HG02870 (cell line): Measurements from ENCODE around the gene CST7.
"Not testable (repeated sequence)": the region's sequence is repeated elsewhere in the genome, so short reads cannot be mapped to it uniquely, and the experiment has no call there.

Experiments
- ATAC-seq: cut with Tn5 transposase; IDR thresholded peaks from one replicate; pipeline ENCODE4 v1.9.1; 2021; ENCODE audit warnings: mild to moderate bottlenecking, moderate library complexity; ENCODE audit not compliant: unreplicated experiment

The CST7 gene

GRCh38 chr20:24999568-24999967 lies 50.5 kb downstream of the CST7 start:
- ATAC-seq = no peak

DNA sequence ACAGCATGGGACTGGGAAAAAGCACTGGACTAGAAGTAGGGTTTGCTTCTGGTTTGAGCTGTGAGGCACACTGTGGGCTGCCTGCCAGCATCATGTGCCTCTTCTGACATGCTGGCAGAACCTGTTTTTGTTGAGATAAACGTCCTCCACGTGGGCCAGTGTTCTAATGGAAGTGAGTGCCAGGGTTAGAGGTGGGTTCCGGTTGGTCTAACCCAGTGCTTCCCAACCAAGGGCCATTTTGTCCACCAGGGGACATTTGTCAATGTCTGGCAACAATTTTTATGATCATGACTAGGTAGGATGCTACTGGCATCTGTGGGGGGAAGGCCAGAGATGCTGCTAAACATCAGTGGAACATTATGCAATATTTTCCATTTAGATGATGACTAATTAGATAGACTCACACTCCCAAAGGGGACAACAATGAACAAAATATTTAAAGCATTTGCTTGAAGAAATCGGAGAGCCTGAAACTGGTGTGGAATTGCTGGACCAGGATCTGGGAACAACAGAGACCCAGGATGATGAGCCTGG lies 51.3 kb downstream of the CST7 start:
- ATAC-seq = no peak

GRCh38 chr20:25001323-25001722 lies 52.3 kb downstream of the CST7 start:
- ATAC-seq = not testable (repeated sequence)

- ATAC-seq = no peak
Observed at GRCh38 chr20:25003002-25003401, 53.9 kb downstream of the CST7 start.

DNA sequence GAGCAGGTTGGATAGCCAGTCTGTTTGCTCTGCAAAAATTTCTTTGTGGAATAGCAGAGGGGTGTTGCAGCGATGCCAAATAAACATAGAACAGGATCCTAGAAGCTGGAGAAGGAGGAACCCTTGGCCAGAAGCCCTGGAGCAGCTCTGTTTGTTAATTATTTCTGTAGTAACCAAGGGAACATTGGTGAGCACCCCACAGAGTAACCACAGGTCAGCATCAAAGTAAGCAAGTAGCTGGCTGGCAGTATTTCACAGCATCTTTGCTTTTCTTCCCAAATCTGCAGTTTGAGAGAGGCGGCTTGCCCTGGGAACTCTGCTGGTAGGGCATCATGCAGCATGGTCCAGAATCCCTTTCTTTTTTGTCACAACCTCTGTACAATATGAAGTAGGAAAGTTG lies 56.2 kb downstream of the CST7 start:
- no peak for ATAC-seq

- no peak for ATAC-seq
Observed at GRCh38 chr20:25005661-25006060, 56.6 kb downstream of the CST7 start.

DNA sequence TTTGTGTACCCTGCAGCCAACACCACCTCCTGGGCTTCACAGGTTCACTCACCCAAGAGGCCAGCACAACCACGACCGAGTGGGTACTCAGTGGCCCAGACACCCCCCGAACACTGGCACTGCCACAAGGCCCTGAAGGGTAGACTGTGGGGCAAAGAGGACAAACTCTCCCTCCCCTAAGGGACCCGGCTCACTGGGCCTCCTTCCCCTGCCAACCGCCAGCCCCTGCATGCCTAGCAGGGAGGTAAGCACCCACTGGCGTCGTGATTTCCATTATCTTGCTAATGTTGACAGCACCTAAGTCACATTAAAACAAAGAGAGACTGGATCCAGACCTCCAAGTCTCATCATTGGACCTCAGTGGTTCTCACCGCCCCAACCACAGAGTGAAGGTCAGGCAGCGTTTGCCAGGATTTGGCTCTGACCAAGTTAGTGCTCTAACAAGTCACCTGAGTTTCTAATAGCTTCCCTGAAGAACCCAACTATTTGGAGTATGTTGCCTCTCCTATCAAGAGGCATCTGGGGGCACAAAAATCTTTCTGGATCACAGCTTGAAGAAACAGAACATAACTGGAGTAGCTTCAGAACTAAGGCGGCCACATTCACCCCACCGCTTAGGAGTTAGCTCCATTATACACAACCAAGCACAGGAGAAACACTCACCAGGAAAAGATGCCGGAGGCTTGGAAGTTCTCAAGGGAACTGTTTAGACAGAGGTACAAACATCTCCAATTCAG lies 57.5 kb downstream of the CST7 start:
- ATAC-seq = no peak

DNA sequence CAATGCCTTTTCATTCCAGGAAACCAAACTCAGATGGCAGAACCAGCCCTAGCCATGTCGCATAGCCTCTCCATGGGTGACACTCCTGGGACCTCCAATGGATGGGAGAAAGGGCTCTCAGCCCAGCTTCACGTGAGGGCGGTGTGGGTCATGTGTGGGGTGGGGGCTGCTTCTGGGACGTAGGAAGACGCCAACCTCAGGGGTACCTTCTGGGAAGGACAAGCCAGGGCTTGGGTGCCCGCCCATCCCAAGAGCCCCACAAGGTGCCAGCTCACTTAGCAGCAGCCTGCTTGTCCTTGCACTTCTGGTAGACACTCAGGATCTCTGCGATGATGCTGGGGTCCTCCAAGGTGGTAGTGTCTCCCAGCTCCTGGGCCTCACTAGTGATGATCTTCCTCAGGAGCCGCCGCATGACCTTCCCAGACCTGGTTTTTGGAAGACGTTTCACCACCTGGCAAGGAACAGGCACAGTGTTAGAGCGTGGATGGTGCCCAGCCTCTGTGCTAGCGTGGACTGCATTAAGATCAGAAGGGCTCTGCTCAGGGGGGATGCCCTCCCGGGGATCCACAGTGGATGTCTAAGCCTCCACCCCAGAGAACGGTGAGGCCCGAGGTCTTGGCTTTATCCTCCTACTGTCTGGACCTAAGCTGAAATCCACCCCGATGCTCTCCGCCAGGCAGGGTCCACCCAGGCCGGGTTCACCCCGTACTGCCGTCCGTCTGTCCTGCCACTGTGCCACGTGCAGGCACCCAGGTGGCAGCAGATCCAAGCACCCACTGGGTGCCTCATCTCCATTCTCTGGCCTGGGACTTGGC lies 58.6 kb downstream of the CST7 start:
- ATAC-seq = no peak

DNA sequence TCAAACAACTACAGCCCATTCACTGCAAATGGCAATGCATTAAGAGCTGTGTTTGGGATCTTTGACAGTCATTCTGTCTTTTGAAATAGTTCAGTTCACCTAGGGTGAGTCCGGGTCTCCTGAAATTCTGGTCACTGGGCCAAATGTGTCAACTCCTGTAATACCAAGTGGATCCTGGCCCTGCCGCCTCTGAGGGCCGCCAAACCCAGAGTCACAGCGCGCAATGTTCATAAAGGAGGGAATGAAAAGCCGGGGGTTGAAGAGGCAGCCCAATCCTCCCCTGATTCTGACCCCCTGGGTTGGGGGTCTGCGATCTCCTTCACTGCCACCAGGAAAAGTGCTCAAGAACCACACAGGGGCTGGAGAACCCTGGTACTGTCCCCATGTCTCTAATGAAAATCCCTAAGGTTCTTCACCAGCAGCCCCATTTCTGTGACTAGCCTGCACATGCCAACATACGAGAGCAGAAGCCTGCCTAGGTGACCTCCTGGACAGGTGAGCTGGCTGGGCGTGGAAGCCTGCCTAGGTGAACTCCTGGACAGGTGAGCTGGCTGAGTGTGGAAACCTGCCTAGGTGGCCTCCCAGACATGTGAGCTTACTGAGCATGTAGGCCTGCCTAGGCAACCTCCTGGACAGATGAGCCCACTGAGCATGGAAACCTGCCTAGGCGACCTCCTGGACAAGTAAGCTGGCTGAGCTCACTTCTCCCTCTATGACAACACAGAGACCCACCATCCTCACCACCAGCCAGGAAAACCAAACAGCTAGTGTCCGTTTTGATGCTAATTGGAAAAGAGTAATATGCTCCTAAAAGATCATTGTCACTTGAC lies 59.5 kb downstream of the CST7 start:
- ATAC-seq = no peak
